ENCODE data around the gene ESYT1.

- TF ChIP-seq, protein P1, sequence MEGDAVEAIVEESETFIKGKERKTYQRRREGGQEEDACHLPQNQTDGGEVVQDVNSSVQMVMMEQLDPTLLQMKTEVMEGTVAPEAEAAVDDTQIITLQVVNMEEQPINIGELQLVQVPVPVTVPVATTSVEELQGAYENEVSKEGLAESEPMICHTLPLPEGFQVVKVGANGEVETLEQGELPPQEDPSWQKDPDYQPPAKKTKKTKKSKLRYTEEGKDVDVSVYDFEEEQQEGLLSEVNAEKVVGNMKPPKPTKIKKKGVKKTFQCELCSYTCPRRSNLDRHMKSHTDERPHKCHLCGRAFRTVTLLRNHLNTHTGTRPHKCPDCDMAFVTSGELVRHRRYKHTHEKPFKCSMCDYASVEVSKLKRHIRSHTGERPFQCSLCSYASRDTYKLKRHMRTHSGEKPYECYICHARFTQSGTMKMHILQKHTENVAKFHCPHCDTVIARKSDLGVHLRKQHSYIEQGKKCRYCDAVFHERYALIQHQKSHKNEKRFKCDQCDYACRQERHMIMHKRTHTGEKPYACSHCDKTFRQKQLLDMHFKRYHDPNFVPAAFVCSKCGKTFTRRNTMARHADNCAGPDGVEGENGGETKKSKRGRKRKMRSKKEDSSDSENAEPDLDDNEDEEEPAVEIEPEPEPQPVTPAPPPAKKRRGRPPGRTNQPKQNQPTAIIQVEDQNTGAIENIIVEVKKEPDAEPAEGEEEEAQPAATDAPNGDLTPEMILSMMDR (conservative IDR thresholded peaks at IDR 0.05 in 1 of 2, IDR thresholded peaks at IDR 0.05 in 1 of 2; ENCODE audit: extremely low read depth in 1 of 2, insufficient read depth in 1 of 2, low read depth in 1 of 2, low read length in 2 of 2): no peak
- no peak for TF ChIP-seq EZH2 (IDR thresholded peaks at IDR 0.05; ENCODE audit: borderline replicate concordance, low read length)
Observed at GRCh38 chr12:56160193-56160763, 32.2 kb downstream of the ESYT1 start.

Data from mammary epithelial cell (primary cell).